GM12892 (cell line): ENCODE data around the gene TUBB1.

Source experiments
- POLR2A ChIP-seq: IDR thresholded peaks from 2 replicates; pipeline ENCODE4 v1.6.1; 2011; ENCODE audit warnings: low read depth, low read length, control low read depth
- POLR2AphosphoS5 ChIP-seq: IDR thresholded peaks from 2 replicates; pipeline ENCODE4 v1.6.1; 2011; ENCODE audit warnings: low read depth, low read length, control low read depth
- TAF1 ChIP-seq: IDR thresholded peaks from 2 replicates; pipeline ENCODE4 v1.6.1; 2011; ENCODE audit warnings: low read depth, mild to moderate bottlenecking, control low read depth, low read length, borderline replicate concordance

DNA sequence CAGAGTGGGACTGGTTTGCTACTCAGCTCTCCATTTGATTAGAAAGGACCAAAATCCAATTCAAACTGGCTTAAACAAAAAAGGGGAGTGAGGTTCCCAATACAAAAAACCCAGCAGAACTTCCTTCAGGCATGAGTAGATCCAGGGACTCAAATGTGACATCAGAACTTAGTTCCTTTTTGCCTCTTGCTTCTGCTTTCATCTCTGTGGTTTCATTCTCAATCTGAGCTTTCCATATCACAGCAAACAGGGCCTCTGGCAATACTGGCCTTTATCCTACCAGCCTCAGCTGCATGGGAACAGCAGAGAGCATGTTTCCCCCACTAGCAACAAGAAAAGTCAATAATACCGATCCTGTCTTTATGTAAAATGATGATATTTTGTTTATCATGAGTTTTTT is 52.0 kb downstream of the TUBB1 start:
- no peak for TF ChIP-seq POLR2A
- TF ChIP-seq POLR2AphosphoS5 = no peak
- no peak for TF ChIP-seq TAF1
